Measurements from ENCODE around the gene RFNG.
A peak's percentile ranks its signal among the peaks of the same experiment; 100 is the strongest.

The RFNG gene

DNA sequence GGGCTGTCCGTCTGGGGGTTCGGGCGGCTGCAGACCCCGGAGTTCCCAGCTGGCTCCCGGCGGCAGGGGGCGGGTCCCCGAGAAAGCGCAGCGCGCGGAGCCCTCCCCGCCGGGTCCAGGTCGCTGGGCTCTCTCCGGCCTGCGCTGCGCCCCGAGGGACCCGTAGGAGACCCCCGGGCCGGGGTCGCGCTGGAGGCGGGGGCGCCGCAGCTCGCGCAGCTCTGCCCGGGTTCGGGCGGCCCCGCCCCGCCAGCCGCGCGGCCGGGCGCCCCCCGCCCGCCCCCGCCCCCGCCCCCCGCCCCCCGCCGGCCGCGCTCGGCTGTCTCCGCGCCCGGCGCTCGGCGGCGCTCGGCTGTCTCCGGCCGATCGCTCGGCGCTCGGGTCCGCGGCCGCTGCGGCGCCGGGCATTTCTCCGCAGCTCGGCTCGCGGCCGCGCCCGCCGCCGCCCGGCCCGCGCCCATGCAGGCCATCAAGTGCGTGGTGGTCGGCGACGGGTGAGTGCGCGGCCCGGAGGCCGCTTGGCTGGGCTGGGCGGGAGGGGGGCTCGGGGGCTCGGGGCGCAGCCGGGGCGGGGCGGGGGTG, 20.2 kb downstream of the RFNG start, which contains the start of gene RAC3:
Gene RAC3, plus strand, starts transcription at position 376 of the 582 bp plus-strand sequence. Its CDS starts 84 bp downstream, at position 460.
- Histone ChIP-seq H3K4me3 (IDR thresholded peaks at IDR 0.05; ENCODE audit: insufficient read depth, low read depth, low read length) (no peak within 1 kb of the TSS), H4K20me1 (ENCODE audit: insufficient read depth) (no peaks in the 10 kb centered on the region), H3K27ac (peak within 1 kb of the TSS; percentile 59), H3K36me3 (ENCODE audit: insufficient read depth) (no peaks in the 10 kb centered on the region), H3K27me3 (ENCODE audit: insufficient read depth, low read depth) (no peaks in the 10 kb centered on the region), H3K79me2 (ENCODE audit: insufficient read depth, low read depth) (no peaks in the 10 kb centered on the region), H3K4me1 (ENCODE audit: low read depth, poor library complexity, severe bottlenecking) (peaks cover 11% of the 10 kb centered on the region), H3K9ac (peak within 1 kb of the TSS; percentile 77), H3K4me2 (peak within 1 kb of the TSS; percentile 92), H2AFZ (ENCODE audit: low read depth) (peak within 1 kb of the TSS; percentile 75)
- TF ChIP-seq, protein P1, sequence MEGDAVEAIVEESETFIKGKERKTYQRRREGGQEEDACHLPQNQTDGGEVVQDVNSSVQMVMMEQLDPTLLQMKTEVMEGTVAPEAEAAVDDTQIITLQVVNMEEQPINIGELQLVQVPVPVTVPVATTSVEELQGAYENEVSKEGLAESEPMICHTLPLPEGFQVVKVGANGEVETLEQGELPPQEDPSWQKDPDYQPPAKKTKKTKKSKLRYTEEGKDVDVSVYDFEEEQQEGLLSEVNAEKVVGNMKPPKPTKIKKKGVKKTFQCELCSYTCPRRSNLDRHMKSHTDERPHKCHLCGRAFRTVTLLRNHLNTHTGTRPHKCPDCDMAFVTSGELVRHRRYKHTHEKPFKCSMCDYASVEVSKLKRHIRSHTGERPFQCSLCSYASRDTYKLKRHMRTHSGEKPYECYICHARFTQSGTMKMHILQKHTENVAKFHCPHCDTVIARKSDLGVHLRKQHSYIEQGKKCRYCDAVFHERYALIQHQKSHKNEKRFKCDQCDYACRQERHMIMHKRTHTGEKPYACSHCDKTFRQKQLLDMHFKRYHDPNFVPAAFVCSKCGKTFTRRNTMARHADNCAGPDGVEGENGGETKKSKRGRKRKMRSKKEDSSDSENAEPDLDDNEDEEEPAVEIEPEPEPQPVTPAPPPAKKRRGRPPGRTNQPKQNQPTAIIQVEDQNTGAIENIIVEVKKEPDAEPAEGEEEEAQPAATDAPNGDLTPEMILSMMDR (conservative IDR thresholded peaks at IDR 0.05; ENCODE audit: low read depth, low read length): no peak

DNA sequence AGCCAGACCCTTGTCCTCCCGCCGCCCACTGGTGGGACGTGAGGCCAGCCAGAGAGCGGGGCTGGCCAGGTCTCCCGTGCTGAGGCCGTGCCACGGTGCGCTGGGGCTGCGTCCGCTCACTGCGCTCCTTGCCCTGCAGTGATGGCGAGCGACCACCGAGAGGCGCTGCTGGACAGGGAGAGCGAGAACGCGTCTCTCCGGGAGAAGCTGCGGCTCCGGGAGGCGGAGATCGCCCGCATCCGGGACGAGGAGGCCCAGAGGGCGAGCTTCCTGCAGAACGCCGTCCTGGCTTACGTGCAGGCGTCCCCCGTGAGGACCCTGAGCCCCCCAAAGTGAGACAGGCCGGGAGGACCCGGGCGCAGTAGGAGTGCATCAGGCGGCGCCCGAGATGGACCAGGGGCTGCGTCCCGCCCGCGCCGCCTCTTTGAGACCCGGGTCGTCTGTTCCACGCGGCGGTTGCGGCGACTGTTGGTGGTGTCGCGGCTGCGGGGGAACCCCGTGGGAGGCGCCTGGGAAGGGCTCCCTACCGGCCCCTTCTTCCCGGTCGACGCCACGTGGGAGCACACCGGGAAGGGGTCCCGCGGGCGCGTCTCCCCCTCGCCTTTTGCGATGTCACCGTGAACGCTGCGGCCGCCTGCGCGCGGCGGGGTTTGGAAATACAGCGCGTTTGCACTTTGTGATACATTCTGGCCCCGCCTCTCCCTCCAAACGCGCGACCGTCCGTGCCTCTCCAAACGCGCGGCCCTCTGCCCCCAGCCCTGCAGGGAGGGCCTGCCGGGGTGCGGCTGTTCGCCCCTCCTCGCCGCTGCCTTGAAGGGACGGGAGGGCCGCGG, 20.9 kb downstream of the RFNG start:
- H3K27me3 ChIP-seq (ENCODE audit: insufficient read depth, low read depth): no peaks in the 10 kb centered on the region
- H3K4me1 ChIP-seq (ENCODE audit: low read depth, poor library complexity, severe bottlenecking): peaks cover 6% of the 10 kb centered on the region
- no peaks in the 10 kb centered on the region for H4K20me1 ChIP-seq (ENCODE audit: insufficient read depth)
- peak overlapping the region; percentile 55; the same call in 1 of the 2 replicates for H3K9ac ChIP-seq
- TF ChIP-seq, protein P1 (conservative IDR thresholded peaks at IDR 0.05; ENCODE audit: low read depth, low read length): peak; percentile 73
- H2AFZ ChIP-seq (ENCODE audit: low read depth): peak overlapping the region; percentile 75
- H3K36me3 ChIP-seq (ENCODE audit: insufficient read depth): no peaks in the 10 kb centered on the region
- H3K79me2 ChIP-seq (ENCODE audit: insufficient read depth, low read depth): no peaks in the 10 kb centered on the region
- H3K27ac ChIP-seq: peak overlapping the region; percentile 59
- no peak overlapping the region for H3K4me3 ChIP-seq (IDR thresholded peaks at IDR 0.05; ENCODE audit: insufficient read depth, low read depth, low read length)
- H3K4me2 ChIP-seq: peak overlapping the region; percentile 60

DNA sequence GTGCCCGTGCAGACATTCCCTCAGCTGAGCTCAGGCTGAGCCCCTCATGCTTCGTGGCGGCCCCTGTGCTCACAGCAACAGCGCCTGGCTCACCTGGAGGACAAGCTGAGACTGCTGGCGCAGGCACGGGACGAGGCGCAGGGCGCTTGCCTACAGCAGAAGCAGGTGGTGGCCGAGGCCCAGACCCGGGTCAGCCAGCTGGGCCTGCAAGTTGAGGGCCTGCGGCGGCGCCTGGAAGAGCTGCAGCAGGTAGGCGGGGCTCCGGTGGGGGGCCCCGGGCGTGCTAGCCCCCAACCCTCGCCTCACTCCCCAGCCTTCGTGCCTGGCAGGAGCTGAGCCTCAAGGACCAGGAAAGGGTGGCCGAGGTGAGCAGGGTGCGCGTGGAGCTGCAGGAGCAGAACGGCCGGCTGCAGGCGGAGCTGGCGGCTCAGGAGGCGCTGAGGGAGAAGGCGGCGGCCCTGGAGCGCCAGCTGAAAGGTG, 21.6 kb downstream of the RFNG start:
- H3K27me3 ChIP-seq (ENCODE audit: insufficient read depth, low read depth): no peaks in the 10 kb centered on the region
- peaks cover 6% of the 10 kb centered on the region for H3K4me1 ChIP-seq (ENCODE audit: low read depth, poor library complexity, severe bottlenecking)
- TF ChIP-seq, protein P1 (conservative IDR thresholded peaks at IDR 0.05; ENCODE audit: low read depth, low read length): no peak
- no peaks in the 10 kb centered on the region for H3K79me2 ChIP-seq (ENCODE audit: insufficient read depth, low read depth)
- no peak overlapping the region for H3K4me3 ChIP-seq (IDR thresholded peaks at IDR 0.05; ENCODE audit: insufficient read depth, low read depth, low read length)
- H3K27ac ChIP-seq: no peak overlapping the region
- H3K9ac ChIP-seq: peak overlapping the region; percentile 55; the same call in 1 of the 2 replicates
- H3K36me3 ChIP-seq (ENCODE audit: insufficient read depth): no peaks in the 10 kb centered on the region
- H4K20me1 ChIP-seq (ENCODE audit: insufficient read depth): no peaks in the 10 kb centered on the region
- peak overlapping the region; percentile 60 for H3K4me2 ChIP-seq
- H2AFZ ChIP-seq (ENCODE audit: low read depth): no peak overlapping the region

DNA sequence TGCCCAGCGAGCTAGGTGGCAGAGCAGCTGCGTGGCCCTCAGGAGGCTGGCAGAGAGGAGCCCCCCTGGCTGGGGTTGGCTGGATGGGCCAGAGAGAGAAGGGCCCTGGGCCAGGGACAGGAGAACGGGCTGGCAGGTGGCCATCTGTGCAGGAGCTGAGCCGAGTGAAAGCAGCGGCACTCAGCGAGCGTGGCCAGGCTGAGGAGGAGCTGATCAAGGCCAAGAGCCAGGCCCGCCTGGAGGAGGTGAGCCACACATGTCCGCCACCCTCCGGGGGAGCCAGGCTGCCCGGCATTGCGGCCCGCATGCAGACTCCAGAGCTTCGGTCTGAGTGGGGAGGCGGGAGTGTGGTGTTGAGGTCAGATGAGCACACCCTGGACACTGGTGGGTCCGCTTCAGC, 22.2 kb downstream of the RFNG start:
- TF ChIP-seq, protein P1 (conservative IDR thresholded peaks at IDR 0.05; ENCODE audit: low read depth, low read length): no peak
- H3K4me2 ChIP-seq: no peak overlapping the region
- H3K4me3 ChIP-seq (IDR thresholded peaks at IDR 0.05; ENCODE audit: insufficient read depth, low read depth, low read length): no peak overlapping the region
- H3K27me3 ChIP-seq (ENCODE audit: insufficient read depth, low read depth): no peaks in the 10 kb centered on the region
- H3K9ac ChIP-seq: no peak overlapping the region
- H4K20me1 ChIP-seq (ENCODE audit: insufficient read depth): no peaks in the 10 kb centered on the region
- H3K79me2 ChIP-seq (ENCODE audit: insufficient read depth, low read depth): no peaks in the 10 kb centered on the region
- peaks cover 8% of the 10 kb centered on the region for H3K4me1 ChIP-seq (ENCODE audit: low read depth, poor library complexity, severe bottlenecking)
- no peak overlapping the region for H2AFZ ChIP-seq (ENCODE audit: low read depth)
- no peak overlapping the region for H3K27ac ChIP-seq
- no peaks in the 10 kb centered on the region for H3K36me3 ChIP-seq (ENCODE audit: insufficient read depth)

All from KMS-11 (cell line).